NCI-H2196 treated with DMSO at 0.1 percent for 48 hours (cell line): ENCODE measurements around the gene TMEM219.

Experiments used
- DNase-seq: peaks from one replicate; lab custom pipeline; 2025; ENCODE audit not compliant: unreplicated experiment; lab: John Stamatoyannopoulos, UW

Gene TMEM219

GRCh38 chr16:29994600-29995323 lies 32.9 kb downstream of the TMEM219 start:
- DNase-seq: peak; percentile 68

DNA sequence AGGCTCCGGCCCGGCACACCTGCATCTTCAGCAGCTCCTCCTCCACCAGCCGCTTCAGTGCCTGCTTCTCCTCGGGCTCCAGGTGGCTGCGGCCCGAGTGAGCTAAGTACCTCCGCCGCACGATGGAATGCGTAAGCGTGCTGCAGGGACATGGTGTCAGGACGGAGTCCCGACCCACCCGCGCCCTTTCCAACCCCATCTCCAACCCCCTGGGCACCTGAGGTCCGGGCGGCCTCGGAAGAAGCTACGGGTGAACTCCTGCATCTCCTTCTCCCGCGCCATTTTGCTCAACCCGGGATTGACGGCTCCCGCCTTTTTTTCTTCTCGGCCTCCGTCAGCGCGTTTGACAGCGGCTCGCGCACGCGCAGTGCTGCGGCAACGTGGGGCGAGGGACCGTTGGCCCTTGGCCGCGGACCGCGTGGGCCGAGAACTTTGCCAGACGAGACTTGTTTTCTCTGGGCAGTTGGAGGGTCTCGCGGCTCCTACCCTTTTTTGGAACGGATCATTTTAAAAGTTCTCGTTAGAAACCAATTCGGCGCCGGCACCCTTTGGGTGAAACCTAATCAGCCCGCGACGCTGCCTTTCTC lies 33.5 kb downstream of the TMEM219 start, which contains the start of gene HIRIP3:
Gene HIRIP3 (minus strand): TSS at position 294 of the 587 bp plus-strand sequence. CDS start 12 bp downstream, at position 282.
- DNase-seq: peak; percentile 74

DNA sequence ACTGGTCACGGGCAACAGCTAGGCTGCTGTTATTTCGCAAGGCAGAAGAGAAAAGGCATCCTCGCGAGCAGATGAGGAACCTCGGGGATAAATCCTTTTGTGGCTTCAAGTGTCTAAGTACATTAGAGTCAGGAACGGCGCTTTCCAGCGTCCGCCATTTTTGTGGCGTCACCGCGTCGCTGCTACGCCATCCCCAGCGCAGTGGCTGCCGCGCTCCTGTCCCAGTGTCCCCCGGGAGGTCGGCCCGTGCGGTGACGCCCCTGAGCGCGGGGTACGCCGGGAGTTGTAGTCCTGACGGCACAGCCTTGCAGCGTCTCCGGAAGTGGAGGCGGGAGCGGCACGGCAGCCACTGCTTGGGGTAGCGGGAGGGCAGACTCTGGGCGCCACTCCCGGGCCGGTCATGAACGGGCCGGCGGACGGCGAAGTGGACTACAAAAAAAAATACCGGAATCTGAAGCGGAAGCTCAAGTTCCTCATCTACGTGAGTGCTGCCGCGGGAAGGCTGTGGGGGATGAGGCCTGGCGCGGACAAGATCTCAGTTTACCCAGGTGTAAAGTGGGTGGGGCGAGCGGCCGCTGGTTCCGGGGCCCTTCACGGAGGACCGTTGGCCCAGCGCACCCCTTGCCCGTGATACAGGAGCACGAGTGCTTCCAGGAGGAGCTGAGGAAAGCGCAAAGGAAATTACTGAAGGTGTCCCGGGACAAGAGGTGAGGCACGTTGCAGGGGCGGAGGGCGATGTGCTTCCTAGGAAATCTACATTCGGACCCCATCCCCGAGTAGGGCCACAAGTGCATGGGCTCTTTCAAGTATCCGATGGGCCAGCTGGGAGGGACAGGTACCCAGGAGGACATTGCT lies 34.3 kb downstream of the TMEM219 start, which contains the start of gene INO80E:
Gene INO80E (plus strand): TSS at position 331 of the 855 bp plus-strand sequence. CDS start 70 bp downstream, at position 401.
- DNase-seq: peak; percentile 89

GRCh38 chr16:29996766-29997250 lies 34.9 kb downstream of the TMEM219 start:
- no peak for DNase-seq

DNA sequence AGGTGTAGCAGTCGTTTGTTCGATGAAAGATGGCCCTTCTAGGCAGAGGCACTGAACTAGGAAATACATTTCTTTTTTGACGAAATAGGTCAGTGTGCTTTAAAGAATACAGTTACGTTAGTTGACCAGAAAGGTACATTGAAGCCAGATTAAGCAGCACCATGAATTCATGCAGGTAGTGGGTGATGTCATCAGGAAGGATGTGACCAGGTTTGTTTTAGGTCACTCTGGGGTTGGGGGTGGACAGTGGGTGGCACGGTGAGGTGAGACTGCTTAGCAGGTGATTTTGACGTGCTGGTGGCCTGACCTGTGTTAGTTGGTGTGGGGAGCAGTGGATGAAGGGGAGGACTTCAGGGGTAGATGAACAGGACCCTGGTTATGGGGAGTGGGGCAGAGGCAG lies 37.7 kb downstream of the TMEM219 start:
- no peak for DNase-seq

DNA sequence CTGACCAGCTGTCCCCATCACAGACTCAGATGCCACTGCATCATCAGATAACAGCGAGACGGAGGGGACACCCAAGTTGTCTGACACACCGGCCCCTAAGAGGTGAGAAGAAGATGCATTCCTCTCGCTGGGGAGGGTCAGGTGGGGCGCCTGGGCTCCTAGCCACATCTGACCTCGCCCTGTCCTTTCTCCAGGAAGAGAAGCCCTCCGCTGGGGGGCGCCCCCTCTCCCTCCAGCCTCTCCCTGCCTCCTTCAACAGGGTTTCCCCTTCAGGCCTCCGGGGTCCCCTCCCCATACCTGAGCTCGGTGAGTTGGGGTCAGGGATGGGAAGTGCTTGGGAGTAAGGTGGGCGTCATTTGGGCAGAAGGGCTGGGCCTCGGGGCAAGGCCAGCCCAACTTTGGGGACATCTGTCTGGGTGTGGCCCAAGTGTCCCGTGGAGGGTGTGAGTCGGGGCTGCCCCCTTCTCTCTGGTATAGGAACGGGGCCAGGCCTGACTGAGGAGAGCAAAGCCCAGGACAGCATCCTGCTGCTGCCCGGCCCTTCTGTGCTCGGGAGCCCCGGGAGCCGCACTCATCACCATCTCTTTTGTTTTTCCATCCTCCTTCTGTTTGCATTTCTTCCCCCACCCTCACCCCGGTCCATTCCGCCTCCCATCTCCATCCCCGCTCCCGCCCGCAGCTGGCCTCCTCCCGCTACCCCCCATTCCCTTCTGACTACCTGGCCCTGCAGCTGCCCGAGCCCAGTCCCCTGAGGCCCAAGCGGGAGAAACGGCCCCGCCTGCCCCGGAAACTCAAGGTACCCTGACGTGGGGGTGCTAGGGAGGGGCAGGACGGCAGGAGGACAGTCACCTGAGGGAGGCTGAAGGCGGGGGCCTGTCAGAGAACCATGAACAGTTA lies 39.1 kb downstream of the TMEM219 start:
- no peak for DNase-seq

DNA sequence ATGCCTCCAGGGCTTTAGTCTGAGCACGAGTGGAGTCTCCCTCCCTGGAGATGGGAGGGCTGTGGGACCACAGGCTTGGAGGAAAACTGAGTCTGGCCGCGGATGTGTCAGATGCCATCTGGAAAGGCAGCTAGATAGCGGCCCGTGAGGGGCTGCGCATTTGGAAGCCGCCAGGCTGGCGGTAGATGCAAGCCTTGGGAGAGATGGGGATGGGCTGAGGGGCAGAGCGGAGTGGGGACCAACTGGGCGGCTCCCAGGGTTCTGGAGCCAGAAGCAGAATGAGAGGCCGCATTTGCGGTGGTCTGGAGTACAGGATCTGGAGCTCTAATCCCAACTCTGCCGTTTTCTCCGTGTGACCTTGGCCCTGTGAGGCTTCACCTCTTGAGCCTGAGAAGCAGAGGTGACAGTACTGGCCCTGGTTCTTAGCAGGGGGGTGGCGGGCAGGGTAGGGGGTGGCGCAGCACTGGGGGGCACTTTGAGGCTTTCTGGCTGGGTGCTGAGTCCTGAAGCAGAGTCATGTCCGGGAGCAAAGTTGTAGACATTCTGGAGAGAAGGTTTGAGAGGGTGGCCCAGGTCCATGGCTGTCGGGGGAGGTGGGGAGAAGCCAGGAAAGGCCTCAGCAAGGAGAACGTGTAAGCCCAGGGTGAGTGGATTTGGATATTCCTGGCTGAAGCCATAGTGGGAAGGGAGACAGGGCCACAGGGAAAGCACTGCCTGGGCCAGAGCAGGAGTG lies 40.9 kb downstream of the TMEM219 start:
- DNase-seq: no peak

- DNase-seq: no peak
Measured at GRCh38 chr16:30003670-30004423, 42.0 kb downstream of the TMEM219 start.

DNA sequence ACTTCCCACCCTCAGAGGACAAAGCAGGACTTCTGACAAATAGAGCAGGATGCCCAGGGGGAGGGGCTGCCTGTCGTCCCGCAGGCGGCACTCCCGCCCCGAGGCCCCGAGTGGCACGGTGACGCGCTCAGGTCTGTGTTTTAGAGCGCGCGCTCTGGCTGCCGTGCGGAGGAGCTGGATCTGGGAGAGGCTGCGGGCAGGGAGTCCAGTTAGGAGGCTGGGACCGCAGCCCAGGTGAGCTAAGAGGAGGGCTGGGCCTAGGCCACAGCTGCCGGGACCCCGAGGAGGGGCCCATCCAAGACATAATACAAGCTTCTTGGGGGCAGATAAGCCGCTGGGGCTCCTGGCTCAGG lies 42.5 kb downstream of the TMEM219 start:
- DNase-seq: peak; percentile 82

GRCh38 chr16:30004811-30005242 lies 42.9 kb downstream of the TMEM219 start:
- DNase-seq: peak; percentile 82

GRCh38 chr16:30005341-30006094 lies 43.6 kb downstream of the TMEM219 start:
- DNase-seq: peak; percentile 57

DNA sequence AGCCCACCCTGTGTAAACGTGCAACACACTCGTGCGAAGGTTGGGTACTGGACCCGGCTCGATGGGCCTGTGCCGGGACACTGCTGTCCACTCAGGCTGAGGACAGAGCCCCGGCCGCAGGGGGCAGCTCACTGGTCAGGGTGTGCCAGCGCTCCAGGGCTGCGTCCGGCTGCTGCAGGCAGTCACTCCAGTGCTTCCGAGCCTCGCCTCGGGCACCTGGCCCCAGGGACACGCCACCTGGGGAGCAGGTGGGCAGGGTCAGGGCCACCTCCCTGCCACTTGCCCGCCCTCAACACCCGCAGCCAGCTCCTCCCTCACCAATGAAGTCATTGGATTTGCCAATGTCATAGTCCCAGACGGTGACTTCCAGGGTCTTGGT lies 44.2 kb downstream of the TMEM219 start:
- DNase-seq: no peak

DNA sequence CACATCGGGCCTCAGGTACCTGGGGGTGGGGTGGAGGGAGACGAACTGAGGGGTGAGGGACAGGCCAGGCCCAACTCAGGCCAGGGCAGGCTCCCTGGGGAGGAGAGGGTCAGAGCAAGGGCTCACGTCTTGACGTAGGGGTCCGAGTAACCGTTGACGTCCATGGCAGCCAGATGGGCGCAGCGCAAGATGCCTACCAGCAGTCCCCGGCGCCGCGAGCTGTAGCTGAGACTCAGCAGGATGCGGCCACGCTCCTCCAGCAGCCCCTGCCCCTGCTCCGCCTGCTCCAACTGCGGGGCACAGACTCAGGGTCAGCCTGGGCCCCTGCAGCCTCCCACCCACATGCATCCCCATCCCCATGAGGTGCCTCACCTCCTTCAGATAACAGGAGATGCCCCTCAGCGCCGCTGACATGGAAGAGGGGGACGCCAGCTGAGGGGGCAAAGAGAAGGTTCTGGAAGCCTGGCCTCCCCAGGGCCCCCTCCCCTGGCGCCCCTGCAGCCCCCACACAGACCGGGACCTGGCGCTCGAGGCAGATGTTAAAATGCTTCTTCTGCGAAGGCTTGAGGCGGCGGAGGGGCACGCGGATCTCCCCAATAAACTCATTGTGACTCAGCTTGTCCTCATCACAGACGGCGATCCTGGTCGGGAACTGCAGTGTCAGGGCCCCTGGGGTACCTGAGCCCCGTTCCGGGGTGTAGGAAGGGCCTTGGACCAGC lies 44.9 kb downstream of the TMEM219 start:
- no peak for DNase-seq

- no peak for DNase-seq
Measured at GRCh38 chr16:30007378-30007895, 45.6 kb downstream of the TMEM219 start.

DNA sequence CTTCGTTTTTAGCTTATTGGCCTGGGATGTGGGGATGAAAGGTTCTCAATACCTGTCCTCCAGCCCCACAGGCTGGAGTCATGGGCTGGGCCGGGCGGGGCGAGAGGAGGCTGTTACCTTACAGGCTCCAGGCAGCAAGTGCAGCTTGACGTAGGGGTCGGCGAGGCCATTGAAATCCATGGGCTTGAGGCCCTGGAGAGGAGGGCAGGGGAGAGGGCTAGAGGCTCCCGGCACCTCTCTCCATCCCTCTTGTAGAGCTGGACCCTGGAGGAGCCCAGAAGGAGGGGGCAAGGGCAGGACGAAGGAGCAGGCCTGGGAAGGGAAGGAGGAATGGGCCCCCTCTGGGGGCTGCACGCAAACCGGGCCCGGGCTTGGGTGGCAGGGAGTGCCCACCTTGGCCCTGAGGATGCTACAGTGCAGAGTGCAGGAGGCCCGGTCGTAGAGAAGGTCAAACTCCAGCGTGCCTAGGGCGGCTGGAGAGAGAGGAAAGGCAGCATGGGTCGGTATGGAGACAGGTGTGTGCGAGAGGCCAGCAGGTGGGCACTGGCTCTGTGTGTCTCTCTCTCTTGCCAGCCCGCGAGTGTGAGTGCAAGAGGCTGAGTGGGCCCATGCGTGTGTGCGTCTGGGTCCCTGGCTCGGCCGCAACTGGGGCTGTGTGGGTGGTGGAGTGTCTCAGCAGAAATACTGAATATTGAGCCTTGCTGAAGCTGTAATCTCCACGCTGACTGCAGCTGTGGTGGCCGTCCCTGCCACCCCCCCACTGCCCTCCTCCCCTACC lies 47.4 kb downstream of the TMEM219 start:
- DNase-seq: no peak

- DNase-seq: no peak
Measured at GRCh38 chr16:30009990-30010843, 48.3 kb downstream of the TMEM219 start.
